Measurements from ENCODE around the gene IL22.
A peak's percentile ranks its signal among the peaks of the same experiment; 100 is the strongest.
"Not testable (repeated sequence)": the region's sequence is repeated elsewhere in the genome, so short reads cannot be mapped to it uniquely, and the experiment has no call there.

IL22 gene

DNA sequence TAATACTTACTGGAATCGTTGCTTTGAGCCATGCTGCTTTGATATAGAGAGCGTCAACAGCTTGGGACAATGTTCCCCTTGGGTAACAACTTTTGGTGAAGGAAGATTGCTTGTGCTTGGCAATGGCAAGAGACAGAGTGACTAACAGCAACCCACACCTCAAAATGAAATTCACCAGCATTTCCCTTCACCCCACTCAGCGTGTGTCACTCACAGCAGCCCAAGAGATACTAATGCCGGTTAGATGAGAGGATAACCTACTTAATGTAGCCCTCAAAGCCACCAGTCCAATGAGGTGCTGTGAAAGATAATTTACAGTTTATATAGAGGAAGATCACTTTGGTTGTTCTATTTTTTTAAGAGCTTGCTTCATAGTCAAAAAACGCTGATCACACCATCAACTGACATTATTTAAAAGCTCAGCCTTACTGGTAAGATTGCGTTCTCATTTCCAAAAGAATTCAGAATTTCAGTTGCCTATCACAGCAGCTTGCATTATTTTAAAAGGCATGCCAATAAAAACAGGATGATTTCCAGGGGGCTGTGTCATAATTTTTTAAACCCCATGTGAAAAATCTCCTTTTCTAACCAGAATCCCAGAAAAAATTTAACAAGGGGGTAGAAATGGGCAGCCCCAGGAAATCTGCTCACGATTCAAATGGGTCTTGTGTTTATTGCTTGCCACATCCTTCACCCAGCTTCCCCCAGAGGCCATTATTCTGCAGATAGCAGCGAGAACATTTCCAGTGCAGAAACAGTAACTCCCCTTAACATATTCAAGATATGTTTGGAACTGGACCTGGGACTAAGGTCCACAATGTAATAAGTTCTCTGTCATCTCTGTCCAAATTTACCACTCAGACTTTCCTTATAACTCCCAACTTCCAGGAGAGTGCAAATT is 27.6 kb downstream of the IL22 start, which contains the start of gene IL26:
Gene IL26, minus strand, starts transcription at position 235 of the 901 bp plus-strand sequence. Its CDS starts 54 bp downstream, at position 181.
- DNase-seq: no peak

DNA sequence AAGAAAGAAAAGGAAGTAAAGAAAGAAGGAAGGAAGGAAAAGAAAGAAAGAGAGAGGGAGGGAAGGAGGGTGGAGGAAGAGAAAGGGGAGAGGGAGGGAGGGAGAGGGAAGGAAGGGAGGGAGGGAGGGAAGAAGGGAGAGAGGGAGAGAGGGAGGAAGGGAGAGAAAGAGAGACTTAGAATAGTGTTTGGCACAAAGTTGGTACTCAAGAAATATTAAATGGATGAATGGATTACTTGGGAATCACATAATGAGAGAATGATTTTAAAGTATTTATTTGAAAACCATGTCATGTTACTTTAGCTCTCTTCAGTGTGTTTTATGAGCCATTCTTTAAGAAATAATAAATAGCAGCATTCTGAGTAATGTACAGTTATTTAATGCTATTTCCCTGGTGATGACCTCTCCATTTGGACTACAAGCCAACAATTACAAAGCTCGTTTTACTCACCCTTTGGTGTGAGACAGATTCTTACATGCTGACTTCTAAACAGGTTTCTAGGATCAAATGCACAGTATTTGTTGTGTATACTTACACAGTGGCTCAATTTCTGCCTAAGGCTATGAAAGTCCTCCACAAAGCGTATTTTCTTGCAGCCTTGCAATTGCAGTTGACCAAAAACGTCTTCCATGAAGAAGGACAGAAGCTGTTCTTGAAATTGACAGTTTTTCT is 28.7 kb downstream of the IL22 start:
- no peak for DNase-seq

DNA sequence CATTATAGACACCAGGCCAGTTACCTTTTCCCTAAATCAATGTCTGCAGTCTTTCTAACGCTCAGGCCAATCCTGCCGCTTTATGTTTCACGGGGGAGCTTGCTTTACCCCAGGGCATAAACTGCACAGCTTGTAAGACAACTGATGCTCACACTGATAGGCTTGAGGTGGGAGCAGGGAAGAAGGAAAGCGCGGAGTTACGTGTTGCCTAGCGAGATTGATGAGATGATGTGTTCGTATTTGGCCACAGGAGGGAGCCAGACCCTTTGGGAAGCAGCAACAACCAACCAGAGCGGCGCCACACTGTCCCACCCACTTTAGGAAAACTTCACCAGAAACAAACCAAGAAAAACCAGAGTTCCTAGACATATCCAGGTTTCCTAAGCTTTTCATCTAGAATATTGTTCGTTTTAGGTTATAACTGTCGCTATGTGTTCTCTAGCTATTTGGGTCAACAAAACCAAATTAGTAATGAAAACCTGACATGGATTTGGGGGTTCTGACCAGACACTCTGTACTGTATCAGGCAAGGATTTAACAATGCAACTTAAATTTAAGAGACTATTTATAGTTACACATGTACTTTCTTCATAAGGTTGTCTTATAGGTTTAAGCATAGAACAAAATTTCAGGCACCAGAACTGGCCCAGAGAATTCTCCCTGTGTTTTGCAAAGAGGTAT is 30.2 kb downstream of the IL22 start:
- DNase-seq: peak; percentile 62

DNA sequence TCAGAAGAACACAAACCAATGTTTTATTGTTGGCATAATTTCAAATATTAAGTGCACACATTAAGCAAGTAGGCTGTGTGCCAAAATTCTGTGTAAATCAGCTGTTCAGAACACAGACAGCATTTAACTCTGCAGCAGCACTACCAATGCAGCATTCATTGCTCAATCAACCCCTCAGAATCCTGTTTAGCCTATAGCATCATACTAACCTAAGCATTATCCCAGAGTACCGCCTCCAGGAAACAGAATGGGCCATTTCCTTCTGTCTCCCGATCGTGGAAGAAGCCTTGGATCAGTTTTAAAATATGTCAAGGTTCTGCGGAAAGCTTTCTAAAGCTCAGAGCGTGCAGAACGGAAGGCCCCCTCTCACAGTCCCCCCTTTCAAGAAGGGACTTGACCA is 31.1 kb downstream of the IL22 start:
- DNase-seq: peak; percentile 22

DNA sequence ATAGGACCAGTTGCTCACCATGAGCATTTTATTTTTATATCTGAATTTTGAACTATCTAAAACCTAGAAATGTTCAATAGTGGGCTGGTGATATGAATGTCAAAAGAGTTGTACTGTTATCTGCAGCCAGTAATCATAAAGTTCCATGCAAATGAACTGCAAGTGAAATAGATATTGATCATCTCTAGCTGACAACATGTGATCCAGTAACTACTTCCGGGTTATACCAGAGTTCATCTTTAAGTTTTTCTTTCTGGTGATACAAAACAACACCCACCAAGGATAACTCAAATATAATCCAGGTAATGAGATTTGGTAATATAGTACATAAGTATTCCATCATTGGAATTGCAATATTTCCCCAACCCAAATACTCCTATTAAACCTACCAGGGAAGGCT is 31.9 kb downstream of the IL22 start:
- DNase-seq: no peak

DNA sequence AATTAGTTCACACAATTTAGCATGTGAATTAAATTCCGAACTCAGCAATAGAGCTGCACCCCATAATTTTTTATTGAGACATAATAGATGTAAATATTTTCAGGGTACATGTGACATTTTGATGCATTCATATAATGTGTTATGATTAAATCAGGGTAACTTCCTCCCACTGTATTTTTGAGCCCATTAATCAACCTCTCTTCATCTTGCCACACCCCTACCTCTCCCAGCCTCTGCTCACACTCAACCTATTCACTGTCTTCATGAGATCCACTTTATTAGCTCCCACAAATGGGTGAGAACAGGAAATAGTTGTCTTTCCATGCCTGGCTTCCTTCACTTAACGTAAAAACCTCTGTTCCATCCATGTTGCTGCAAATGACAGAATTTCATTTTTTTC is 42.5 kb downstream of the IL22 start:
- DNase-seq: no peak

DNA sequence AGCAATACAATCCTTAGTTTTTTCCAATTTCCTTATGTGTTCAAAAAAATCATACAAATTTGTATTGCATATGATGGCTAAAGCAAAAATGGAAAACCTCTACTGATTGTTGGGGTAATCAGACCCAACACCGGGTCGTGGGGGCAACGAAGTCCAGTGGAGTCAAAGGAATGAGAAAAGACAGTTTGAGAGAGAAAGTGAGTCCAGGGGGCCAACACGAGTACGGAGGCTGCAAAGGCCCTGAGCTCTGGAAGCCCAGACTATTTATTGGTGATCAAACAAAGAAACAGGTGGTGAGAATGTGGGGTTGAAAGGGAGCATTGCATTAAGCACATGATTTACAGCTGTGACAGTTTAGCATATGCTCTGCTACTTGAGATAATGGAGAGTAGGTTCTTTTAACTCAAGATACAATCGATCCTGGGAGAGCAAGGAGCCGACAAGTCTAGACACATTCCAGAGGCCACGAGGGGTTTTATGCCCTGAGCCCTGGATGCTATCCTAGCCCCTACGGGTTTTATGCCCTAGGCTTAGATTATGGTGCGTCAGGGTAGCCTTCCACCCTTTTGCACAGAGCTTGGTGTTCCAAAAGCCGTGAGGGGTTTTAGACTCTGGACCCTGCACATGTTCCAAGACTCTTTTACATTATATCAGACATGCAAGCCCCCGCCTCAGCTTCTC is 44.2 kb downstream of the IL22 start:
- DNase-seq: not testable (repeated sequence)

DNA sequence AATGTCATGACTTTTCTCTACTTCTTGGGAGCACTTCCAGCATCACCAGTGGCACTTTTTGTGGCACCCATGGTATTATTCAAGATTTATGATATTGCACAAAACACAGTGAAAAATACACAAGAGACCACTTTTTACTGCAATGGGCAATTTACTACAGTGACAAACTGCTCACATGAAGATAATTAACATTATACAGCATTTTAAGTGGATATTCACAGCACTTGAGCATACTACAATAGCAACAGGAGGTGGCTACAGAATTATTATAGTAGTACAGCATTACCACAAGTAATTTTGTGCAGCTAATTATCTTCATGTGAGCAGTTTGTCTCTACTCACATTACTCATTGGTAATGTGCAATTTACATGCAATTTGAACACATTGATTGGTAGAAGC is 46.1 kb downstream of the IL22 start:
- DNase-seq: no peak

DNA sequence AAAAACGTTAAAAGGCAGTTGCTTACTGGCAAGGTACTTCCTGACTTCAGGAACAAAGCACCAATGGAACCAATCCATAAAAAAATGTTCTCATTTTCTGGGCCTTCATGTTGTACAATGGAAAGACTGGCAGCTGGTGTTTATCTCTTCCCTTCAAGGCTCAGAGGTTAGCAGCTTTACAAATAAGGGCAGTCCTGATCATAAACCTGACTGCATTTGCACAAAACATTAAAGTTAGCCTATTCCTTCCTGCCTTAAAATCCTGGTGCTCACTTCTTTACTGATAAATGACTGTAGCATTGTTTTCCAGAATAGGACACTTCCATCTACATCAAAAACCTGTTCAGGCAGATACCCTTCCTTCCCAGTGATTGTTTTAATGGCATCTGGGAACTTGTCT is 47.0 kb downstream of the IL22 start:
- DNase-seq: no peak

DNA sequence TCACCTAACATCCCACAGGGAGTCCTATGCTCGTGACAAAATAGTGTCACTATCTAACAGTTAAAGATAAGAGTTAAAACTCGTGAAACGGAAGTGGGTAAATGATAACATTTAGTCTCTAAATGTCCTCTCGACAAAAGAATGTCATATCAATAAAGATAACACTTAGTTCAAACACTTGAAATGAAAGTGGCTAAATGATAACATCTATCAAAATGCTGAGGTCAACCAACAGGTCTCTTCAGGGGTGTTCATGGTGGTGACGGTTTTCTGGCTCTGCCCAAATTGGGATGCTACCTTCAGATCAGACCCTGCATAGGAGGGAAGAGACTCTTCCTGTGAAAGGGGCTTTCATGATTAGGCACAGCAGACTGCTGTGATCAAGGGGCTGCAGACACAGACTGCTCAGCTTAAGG is 49.9 kb downstream of the IL22 start:
- no peak for DNase-seq

DNA sequence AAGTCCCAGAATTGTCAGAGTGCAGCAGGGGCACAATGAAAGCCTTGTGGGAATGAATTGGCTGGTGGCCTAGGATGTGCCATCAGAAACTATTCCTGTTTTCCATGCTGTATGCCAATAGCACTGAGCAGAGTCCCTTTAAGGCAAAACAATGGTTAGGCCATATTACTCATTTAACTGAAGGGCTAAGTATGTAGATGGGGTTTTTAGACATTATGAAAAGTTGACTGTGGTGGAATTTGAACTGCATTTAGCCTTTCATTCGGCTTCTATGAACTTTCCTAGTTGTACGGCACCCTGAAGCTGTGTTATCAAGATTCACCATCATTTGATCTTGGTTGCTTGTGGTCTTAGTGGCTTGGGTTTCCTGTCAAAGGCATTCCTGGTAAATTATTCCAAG is 52.5 kb downstream of the IL22 start:
- DNase-seq: no peak

DNA sequence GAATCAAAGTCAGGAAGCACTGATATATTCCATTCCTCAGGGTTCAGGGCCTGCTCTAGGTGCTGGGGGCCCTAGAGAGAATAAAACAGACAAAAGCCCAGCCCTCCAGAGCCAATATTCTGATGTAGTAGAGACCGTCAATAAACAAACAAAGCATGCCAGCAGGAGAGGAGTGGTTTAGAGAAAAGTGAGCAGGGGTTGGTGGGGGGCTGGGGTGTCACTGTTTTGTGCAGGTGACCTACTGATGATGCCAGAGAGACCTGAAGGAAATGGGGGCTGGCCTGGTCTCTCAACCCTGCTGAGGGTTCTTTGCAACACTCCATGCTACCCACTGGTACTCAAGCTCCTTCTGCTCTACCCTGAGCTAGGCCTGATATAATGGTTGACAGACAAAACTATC is 54.3 kb downstream of the IL22 start:
- DNase-seq: no peak

DNA sequence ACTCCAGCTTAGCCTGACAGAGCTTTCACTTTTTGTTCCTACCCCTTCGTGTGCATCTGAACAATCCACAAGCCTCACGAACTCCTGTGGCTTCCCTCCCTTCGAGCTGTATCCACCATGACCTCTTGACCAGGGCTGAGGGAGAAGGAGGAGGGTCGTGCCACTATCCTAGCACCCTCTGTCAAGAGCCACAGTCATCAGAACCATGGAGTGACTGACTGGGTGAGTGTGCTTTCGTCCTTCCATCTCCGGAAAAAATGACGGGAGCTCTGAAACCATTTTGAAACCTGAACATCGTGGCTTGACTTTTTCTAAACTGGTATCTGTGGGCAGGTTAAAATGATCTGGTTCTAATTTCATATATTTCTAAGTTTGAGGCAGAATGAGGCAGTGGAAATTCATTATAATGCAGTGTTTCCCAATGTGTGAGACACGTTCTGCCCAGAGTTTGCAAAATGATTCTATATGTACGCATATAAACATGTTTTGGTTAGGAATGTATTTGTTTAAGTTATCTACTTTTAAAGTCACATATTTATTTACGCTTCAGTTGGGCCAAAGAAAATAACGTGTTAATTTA is 54.8 kb downstream of the IL22 start:
- DNase-seq: no peak

Measured in NCI-H2029 (cell line).